Activated B cell treated with CpG ODN at 0.5 μM for 24 hours (primary cell): ENCODE results near the gene ALDH3A2. TPM values are rescaled to one million over a fixed set of nuclear protein-coding genes. Genes with fewer than 3 reads are reported as not detected.

Experiments used
- ATAC-seq: fragments of 200-7000 bp; cut with Tn5 transposase; one replicate; pipeline ENCODE4 v1.10.0; 2021; ENCODE audit warnings: low read depth, mild to moderate bottlenecking, moderate library complexity
- CTCF ChIA-PET: fragments of 350-600 bp; sonication (Branson Sonifier 250); formaldehyde crosslinking; loops from one replicate; lab custom pipeline; 2021; ENCODE audit warnings: antibody characterized with exemption; lab: Charles Lee
- POLR2A ChIA-PET: fragments of 350-600 bp; sonication (Branson Sonifier 250); formaldehyde crosslinking; loops from one replicate; lab custom pipeline; 2021; ENCODE audit warnings: antibody characterized with exemption; lab: Charles Lee
- DNase-seq: peaks from one replicate; pipeline ENCODE4 v3.0.0; 2022
- H3K27ac Mint-ChIP-seq: one replicate; pipeline ENCODE4 v1.8.0; 2020; ENCODE audit warnings: mixed read lengths
- H3K27me3 Mint-ChIP-seq: one replicate; pipeline ENCODE4 v1.8.0; 2021; ENCODE audit warnings: mixed read lengths
- H3K36me3 Mint-ChIP-seq: one replicate; pipeline ENCODE4 v1.8.0; 2021; ENCODE audit warnings: low read depth, mixed read lengths
- H3K4me1 Mint-ChIP-seq: one replicate; pipeline ENCODE4 v1.8.0; 2021; ENCODE audit warnings: mixed read lengths
- H3K4me3 Mint-ChIP-seq: one replicate; pipeline ENCODE4 v1.8.0; 2020; ENCODE audit warnings: mild to moderate bottlenecking, mixed read lengths
- H3K9me3 Mint-ChIP-seq: one replicate; pipeline ENCODE4 v1.8.0; 2020; ENCODE audit warnings: mixed read lengths
- intact Hi-C: fragments of 100-400 bp; cut with micrococcal nuclease; formaldehyde crosslinking; loops from one replicate; pipeline ENCODE4 v1.15.1; 2024
- total RNA-seq: library from RNA; stranded (reverse); gene quantifications from 2 replicates; pipeline ENCODE4 v1.2.3, GENCODE V29; 2022
- TF ChIP-seq, protein P1 (sequence below): fragments of 200-600 bp; IDR thresholded peaks from one replicate; pipeline ENCODE4 v1.8.0; 2022; ENCODE audit warnings: antibody characterized with exemption, mild to moderate bottlenecking

ALDH3A2 gene
- total RNA-seq, 1 donor from 2014 or later = 18.3 TPM

GRCh38 chr17:19705771-19706770 lies 57.5 kb downstream of the ALDH3A2 start:
- H3K4me3 Mint-ChIP-seq = no peak overlapping the region
- no peak for ATAC-seq
- no peaks in the 10 kb centered on the region for H3K36me3 Mint-ChIP-seq
- H3K9me3 Mint-ChIP-seq = no peaks in the 10 kb centered on the region
- CTCF ChIA-PET = no interaction called here
- TF ChIP-seq, protein P1, sequence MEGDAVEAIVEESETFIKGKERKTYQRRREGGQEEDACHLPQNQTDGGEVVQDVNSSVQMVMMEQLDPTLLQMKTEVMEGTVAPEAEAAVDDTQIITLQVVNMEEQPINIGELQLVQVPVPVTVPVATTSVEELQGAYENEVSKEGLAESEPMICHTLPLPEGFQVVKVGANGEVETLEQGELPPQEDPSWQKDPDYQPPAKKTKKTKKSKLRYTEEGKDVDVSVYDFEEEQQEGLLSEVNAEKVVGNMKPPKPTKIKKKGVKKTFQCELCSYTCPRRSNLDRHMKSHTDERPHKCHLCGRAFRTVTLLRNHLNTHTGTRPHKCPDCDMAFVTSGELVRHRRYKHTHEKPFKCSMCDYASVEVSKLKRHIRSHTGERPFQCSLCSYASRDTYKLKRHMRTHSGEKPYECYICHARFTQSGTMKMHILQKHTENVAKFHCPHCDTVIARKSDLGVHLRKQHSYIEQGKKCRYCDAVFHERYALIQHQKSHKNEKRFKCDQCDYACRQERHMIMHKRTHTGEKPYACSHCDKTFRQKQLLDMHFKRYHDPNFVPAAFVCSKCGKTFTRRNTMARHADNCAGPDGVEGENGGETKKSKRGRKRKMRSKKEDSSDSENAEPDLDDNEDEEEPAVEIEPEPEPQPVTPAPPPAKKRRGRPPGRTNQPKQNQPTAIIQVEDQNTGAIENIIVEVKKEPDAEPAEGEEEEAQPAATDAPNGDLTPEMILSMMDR = no peak
- intact Hi-C loops = no loop called here
- no peak for DNase-seq
- POLR2A ChIA-PET = no interaction called here
- H3K27me3 Mint-ChIP-seq = no peaks in the 10 kb centered on the region
- no peaks in the 10 kb centered on the region for H3K4me1 Mint-ChIP-seq
- no peak overlapping the region for H3K27ac Mint-ChIP-seq

DNA sequence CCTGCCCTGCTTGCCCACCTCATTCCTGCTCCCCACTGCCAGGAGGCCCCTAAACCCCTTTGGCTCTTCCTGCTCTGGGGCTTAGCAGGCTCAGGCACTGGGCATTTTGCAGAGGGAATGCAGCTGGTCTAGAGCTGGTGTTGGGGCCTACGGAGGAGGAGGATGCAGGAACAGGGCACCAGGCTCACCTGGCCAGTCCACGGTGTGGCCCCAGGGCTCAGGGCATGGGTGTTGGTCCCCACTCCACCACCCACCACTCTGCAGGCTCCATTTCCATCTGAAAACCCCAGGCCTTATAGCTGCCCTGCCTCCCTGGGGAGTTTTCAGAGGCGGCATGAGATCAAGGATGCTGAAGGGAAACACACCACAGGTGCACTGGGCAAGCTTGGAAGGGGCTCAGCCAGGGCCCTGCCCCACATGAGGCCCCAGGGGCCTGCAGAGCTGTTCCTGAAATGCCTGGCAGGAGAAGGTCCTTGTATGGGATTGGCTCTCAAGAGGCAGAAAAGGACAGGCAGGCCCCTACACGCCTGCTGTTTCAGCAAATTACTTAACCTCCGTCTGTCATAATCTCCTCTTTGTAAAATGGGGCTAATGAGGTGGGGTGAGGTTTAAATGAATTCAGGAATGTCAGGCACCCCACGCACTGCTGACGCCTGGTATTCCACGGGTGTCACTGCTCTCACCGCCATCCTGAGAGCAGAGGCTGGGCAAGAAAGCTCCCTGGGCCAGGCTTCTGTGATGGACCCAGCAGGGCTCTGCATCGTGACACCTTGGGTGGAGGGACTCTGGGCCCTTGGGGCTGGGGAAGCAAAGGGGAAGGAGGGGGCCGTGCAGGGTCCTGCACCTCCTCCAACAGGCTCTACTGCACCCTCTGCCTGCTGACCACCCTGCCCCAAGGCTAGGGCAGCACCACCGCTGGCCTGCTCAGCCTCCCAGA lies 58.5 kb downstream of the ALDH3A2 start:
- Mint-ChIP-seq H3K36me3 (no peaks in the 10 kb centered on the region), H3K9me3 (no peaks in the 10 kb centered on the region), H3K4me1 (no peaks in the 10 kb centered on the region), H3K27me3 (no peaks in the 10 kb centered on the region), H3K4me3 (no peak overlapping the region), H3K27ac (no peak overlapping the region)
- TF ChIP-seq, protein P1 = no peak
- no peak for ATAC-seq
- ChIA-PET POLR2A (no interaction called here), CTCF (no interaction called here)
- intact Hi-C loops = no loop called here
- no peak for DNase-seq

GRCh38 chr17:19707728-19708221 lies 59.2 kb downstream of the ALDH3A2 start:
- Mint-ChIP-seq H3K4me1 (no peaks in the 10 kb centered on the region), H3K9me3 (no peaks in the 10 kb centered on the region), H3K36me3 (no peaks in the 10 kb centered on the region), H3K4me3 (no peak overlapping the region), H3K27me3 (no peaks in the 10 kb centered on the region), H3K27ac (no peak overlapping the region)
- TF ChIP-seq, protein P1 = no peak
- POLR2A ChIA-PET = no interaction called here
- ATAC-seq (no peak), DNase-seq (no peak)
- intact Hi-C loops = no loop called here
- CTCF ChIA-PET = no interaction called here

- Mint-ChIP-seq H3K36me3 (no peaks in the 10 kb centered on the region), H3K4me1 (no peaks in the 10 kb centered on the region), H3K27me3 (no peaks in the 10 kb centered on the region), H3K27ac (no peak overlapping the region), H3K9me3 (no peaks in the 10 kb centered on the region), H3K4me3 (no peak overlapping the region)
- POLR2A ChIA-PET = no interaction called here
- DNase-seq (no peak), ATAC-seq (no peak)
- CTCF ChIA-PET = no interaction called here
- TF ChIP-seq, protein P1 = no peak
- intact Hi-C loops = no loop called here
Observed at GRCh38 chr17:19708431-19709175, 60.1 kb downstream of the ALDH3A2 start.
